EL (cell line): ENCODE measurements around the gene EXOC4.
"Not testable (repeated sequence)": the region's sequence is repeated elsewhere in the genome, so short reads cannot be mapped to it uniquely, and the experiment has no call there.

ENCODE experiments used
- DNase-seq: peaks from one replicate; pipeline ENCODE4 v3.0.0-alpha.2; 2016

The EXOC4 gene

DNA sequence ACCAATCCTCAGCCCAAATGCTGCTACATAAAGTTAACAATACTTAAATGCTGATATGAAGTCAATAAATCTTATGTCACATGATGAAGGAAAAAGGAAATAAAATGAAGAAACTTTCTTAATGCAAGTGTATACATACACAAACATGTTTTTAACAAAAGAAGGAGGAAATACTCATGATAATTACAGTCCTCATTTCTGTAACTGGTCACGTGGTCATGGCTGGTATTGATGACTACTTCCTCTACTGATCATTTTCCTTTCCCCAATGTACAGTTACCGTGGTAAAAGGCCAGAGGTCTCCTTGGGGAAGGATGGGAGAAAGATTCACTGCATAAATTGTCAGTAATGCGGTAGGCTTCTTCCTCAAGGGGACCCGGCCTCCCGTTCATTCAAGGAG lies 390.8 kb downstream of the EXOC4 start:
- DNase-seq: not testable (repeated sequence)

DNA sequence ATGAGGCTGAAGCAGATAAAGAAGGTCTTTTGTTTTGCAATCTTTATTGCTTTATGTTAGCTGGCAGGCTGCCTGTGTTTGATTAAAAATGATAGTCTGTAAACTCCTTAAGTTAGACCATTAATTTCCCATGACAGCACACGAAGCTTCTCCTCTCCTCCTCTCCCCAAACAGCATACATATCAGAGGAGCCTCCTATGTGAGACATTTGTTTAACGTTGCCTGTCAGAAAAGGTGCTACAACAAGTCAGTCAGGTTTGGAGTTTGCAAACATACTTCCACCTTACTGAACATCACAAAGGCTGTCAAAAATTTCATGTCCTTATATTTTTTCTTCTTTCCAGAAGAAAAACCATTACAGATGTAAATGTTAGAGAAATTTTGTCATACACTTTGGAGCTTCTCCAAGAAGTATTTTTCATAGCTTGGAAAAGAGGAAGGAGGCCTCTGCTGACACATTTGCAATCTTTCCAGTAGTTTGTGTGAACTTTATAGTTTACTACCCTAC lies 393.1 kb downstream of the EXOC4 start:
- DNase-seq: peak; percentile 22

DNA sequence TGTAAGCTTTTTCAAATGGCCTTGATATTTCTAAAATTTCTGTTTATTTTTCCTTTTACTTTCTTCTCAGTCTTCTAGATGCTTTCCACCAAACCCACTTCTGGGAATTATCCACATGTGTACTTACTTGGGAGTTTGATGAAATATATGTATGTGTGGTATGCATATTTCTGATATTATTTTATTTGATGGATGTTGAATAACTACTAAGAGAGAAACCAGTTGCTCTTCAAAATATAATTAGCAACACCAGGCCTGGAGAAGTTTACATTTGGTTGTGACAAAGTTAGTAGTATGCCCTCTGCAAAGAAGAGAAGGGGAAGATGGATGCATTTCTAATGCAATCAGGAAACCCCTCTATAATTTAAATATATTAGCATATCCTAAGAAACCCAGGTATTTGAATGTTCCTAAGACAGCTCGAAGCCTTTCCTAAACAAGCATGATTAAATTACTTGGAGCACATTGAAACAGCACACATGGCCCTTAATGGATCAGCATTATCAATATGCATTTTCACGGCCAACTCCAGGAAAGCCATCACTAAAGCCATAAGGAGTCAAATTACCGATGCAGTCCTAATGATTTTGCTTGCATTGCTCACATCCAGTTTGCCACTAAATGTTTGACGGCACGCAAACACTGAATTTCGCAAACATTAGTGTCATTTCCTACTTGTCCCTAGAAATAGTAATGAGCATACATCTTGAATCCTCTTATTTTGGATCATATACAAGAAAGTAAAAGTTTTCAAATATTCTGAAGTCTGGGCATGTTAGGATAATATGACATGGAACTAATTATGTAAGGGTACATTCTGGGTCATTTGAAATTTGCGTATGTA lies 393.8 kb downstream of the EXOC4 start:
- no peak for DNase-seq

DNA sequence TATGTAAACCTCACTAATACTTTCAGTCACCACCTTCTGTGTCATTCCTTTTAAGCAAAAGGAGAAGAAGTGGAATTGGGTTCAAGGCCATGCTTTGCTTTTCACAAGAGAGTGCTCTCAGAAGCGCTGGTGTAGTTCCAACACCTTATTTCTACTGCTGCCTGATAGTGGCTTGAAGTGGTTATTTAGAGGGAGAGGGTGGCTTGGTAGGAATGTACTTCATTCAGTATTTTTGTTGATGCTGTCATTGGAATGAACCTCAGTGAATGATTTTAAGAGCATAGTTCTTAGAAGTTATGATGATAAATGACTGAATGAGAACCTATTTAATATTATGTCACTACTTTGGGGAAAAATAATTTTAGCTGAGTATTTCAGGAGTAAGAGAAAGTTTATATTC lies 396.7 kb downstream of the EXOC4 start:
- peak; percentile 12 for DNase-seq

DNA sequence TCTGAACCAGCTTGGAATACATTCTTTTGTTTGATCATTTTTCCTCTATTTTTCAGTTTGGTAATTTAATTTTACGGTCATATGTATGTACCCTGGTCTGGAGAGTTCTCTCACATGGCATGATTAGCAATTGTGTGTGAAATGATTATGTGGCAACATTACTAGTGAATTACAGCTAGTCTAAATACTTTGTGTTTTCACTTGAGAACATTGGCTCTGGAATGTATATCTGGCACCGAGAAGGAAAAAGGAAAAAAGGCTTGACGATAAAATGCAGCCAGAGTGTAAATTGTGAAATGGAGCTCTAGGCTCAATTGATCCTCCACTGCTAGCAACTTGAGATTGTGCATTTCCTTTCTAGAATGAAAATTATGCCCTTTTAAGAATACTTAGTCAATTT lies 397.2 kb downstream of the EXOC4 start:
- peak; percentile 18 for DNase-seq

DNA sequence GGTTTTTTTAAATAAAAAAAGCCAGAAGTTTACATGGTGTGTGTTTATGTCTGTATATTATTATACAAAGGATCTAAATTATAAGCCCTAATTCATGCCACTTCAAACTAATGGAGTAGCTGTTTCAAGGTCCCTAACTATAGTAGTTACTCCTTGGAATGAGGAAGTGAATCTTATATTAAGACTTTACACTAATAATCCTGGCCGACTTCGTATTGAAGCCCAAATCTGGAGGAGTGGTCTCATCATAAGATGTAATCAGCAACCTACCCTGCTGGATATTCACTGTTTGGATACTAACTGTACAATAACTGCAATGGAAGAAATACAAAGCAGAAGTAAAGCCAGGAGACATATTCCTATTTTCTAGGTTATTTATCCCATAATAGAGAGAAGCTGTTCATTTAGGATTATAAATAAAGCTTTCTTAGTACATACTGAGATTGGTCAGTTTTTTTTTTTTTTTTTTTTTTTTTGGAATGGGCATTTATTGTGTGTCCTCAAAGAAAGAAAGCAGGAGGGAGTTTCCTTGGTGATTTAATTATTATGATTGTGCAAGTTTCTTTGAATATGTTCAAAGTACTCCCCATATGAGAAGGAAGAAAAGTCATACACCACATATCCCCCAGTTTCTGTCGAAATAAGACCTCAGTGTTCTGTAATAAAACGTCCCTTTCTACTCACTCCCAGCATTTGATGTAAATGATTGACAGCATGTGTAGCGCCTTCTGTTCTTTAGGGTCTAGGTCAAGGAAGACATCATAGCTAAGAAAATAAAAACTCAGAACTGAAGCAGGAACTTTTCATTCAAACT lies 397.8 kb downstream of the EXOC4 start:
- DNase-seq: no peak

DNA sequence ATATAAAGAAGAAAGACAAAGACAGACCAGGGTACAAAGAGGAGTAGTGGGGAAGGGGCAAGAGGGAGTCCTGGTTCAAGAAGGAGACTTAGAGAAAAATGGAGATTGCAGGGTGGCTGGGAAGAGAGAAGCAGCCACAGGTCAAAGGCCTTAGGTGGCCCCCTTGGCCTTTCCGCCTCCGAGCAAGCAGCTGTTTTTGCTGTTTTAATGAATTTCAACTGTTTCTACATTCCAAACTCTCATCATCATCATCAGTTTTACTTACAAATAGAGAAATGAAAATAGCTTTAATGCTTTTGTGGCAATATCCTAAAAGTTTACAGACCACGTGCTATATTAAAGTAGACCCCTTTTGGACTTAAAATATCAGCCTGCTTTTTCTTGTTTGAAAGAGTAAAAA lies 399.7 kb downstream of the EXOC4 start:
- no peak for DNase-seq

DNA sequence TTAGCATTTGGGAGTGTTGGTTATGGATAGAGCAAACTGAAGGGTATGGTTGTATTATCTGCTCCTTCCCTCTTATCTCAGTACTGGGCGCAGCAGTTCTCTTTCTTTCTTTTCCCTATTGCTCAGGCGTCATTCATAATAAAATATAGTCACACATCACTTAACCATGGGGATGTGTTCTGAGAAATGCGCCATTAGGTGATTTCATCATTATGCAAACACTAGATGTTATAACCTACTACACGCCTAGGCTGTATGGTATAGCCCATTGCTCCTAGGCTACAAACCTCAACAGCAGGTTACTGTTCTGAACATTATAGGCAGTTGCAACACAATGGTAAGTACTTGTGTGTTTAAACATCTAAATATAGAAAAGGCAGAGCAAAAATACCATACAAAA lies 401.7 kb downstream of the EXOC4 start:
- no peak for DNase-seq

DNA sequence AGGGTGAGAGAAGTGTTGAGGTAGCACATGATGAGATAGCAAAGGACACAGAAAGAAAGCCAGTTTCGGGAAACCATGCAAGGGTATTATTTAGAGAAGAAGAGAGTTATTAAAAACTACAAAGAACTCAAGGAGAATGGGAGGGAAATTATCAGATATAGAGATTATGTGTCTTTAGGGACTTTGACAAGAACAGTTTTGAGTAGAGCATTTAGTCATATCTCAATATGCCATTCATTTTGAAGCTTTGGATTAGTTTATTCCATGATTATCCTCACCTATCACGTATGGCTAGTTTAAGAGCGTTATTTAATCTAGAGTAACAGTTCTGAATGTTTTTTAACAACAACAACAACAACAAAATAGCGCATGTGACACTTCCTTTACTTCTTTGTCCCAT lies 409.4 kb downstream of the EXOC4 start:
- DNase-seq: no peak

DNA sequence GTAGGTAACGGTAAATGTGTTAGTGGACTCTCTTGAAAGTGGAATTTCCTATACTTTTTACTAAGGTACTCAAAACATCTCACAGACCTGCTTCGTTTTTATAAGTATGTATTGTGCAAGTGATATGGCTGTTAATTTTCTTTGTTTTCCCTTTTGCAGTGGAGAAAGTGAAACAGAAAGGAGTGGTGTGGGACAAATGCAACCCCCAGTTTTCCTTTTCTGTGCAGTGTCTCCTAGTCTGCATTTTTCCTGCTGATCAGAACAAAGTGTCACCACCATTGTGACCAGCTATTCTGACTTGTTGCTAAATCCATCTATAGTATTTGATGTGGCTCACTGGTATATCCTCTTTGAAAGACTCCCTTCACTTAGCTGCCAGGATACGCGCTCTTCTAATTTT lies 410.0 kb downstream of the EXOC4 start:
- DNase-seq: no peak

DNA sequence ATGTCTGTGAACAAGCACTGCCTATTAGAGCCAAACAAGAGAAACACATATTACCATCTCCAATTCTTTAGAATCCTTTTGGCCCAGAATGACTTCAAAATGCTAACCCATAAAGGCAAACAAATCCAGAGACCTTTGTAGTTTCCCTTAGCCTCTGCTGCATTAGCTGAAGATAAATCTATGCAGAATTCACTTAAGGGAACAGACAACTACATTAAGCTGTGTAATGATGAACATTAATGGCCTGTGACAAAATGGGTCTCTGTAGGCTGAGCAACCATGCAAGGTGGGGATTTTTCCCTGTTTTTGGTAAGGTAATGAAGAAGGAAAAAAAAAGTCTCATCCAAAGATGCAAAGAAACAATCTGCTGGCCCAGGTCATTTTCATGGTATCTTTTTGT lies 411.6 kb downstream of the EXOC4 start:
- DNase-seq: no peak

DNA sequence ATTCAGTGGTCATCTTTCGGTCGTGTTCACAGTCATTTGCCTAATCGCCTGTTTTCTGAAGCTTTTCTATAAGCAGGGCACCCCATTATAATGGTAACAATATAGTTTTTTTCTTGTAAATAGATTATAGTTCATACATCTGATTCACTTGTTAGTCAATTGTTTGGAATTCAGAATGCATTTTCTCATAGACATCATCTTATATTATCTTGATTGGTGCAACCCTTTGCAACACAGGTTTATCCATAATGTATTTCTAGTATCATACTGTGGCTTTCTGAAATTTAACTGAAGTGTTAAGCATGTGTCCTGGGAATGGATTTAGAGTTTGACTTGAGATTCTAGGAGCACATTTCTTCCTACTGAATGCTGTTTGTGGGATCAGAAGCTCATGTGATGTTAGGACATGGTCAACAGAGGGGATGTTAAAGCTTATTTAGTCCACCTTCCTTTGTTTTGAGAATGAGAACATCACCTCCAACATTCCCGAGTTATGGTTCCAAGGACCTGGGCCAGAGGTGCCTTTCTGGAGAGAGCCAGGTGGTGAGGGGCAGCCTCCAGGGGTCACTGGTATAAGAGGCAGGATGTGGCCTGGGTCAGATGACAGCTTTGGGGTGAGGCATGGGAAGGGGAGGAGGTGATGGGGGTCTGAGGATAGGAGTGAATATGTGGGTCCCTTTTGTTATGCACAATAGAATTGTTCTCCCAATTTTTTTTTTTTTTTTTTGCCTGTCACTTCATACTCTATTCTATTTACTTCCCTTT lies 415.6 kb downstream of the EXOC4 start:
- DNase-seq: peak; percentile 31

DNA sequence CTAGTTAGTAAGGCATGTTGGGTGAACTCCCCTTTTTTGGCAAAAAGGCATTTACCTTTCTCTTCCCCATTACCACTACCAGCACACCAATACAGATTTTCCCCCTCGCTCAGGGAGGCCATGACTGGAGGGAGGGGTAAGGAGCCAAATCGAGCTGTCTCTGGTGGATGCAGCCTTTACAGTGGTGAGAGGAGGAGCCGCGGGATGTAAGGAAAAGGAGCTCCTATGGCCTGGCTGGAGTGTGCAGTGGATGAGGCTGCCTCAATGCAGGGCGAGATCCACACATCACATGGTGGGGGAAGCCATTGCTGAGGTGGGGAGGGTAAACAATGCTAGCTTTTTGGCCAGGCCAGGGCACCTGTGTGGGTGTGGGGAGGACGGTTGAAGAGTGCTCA lies 416.2 kb downstream of the EXOC4 start:
- no peak for DNase-seq

DNA sequence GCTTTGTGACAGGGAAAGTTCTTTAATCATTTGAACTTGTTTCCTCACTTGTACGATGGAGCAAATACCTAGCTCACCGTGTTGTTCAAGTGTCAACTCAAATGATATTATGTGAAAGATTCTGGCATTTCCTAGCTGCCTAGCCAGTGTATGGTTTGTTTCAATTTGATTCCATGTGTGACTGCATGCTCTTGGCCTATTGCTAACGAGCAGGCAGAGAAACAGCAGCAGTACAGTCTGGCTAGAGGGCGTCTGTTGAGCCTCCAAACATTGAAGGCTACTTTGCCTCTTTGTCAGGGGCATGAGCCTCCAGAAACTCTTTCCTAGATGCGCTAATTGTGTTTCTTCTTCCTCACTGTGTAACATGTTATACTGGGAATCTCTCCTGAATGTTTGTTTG lies 417.4 kb downstream of the EXOC4 start:
- no peak for DNase-seq

DNA sequence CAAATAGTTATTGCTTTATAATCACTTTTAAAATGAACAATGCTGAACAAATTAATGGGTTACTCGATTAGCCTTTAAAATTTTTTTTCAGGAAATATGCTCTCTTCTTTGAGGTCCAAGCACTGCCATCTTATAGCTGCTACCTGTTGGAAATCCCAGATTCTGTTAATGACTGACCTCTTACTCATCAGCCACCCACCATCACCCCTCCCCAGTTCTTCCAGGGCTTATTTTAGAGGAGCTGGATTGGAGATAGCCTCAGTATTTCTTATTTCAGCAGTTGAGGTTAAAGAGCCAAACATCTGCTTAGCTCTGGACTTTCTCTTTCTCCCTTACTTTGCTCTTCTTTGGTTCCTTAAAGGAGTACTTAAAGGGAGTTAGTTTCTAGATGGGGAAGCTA lies 420.0 kb downstream of the EXOC4 start:
- no peak for DNase-seq

DNA sequence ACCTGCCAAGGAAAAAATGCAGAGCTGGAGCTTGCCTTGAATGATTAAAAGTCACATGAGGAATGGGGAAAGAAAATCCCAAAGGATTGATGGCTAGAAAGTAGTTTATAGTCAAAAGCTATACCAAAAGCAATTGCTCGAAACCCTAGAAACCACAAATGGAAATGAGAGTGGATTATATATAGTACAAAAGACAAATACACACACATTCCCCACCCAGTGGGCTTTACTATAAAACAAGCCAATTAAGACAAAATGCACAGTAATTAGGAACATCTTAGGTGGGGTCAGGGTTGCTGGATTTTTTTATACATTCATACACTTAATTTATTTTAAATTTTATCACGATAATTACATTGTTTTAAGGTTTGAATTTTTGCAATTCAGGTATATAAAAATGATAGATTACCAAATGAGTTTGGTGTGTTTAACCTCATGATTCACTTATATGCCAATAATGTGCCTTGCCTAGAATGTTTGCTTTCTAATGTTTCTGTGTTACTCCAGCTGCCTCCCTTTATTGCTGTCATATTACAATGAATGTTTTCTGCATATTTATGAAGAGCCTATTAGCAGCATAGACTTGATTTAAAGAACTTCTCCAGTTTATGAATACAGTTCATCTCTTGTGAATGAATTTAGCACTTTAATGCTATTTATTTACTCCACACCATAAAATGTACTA lies 421.3 kb downstream of the EXOC4 start:
- no peak for DNase-seq

DNA sequence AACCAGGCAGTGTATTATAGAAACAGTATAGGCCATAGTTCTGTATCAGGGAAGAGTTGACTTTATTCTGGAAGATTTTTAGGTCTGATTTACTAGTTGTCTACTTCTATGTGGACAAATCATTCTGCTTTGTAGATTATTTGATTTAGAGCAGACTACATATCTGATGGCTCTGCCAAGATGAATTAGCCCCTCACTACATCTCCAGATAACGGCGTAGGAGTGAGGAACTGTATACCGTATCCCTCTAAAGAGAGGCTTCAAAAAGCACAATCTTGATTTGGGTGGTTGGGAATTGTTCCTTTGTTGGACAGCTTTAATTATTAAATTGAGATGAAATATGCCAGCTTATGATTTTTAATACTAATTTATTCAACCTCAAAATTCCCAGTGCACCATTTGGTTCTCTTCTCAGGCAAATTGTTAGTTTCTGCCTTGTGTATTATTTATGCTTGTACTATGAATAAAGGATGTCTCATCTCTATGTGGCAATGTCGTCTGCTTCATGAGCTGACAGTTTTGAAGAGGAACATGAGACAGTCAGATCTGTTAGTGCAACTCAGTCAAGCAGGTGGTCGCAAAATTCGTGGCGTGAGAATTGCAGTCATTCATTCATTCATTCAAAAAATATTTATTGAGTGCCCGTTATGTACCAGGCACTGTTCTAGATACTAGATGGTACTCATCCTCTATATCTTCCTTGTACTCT lies 422.8 kb downstream of the EXOC4 start:
- DNase-seq: no peak

DNA sequence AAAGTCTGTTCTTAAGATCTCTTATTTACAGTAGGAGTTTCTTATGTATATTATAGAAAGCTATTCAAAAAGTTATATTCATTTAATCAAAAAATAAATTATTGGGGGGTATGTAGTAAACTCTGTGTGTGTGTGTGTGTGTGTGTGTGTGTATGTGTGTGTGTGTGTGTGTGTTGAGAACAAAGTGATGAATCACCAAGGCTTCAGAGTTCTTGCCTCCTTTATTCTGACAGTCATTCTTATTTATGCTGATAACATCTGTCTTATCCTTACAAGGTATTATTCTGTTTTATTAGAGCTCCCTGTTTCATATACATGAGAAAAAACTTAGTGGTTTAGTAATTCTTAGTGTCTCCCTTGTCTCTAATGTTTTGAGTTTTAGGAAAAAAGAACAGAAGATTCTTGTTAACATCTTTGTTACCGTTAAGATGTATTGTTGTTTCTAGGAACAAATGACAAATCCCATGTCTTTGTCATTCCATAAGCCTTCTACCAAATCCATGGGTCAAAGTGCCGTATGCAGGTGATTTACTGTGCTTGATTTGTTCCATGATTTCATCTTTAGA lies 424.0 kb downstream of the EXOC4 start:
- DNase-seq: peak; percentile 3

DNA sequence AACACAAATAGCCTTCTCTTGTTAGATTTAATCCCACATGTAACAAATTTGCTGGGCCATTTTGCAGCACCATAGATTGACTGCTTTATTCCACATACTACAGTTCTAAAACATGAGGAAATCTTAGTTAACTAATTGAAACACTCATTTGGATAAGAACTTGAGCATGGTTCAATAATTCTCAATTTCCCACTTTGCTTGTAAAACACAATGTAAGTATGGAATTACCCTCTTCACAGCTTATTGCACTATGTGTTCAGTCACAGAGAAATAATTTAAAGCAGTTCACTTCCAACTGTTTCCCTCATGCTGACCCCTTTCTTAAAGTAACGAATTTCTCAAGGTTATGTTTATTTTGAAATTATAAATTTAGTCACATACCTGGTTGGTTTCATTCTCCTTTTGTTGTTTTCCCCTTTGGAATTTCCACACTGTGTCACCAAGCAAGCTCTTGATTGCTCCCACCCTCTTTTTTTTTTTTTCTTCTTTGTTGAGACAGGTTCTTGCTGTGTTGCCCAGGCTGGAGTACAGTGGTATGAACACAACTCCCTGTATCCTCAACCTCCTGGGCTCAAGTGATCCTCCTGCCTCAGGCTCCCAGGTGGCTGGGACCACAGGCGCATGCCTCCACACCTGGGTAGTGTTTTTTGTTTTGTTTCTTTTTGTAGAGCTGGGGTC lies 425.4 kb downstream of the EXOC4 start:
- DNase-seq: no peak

DNA sequence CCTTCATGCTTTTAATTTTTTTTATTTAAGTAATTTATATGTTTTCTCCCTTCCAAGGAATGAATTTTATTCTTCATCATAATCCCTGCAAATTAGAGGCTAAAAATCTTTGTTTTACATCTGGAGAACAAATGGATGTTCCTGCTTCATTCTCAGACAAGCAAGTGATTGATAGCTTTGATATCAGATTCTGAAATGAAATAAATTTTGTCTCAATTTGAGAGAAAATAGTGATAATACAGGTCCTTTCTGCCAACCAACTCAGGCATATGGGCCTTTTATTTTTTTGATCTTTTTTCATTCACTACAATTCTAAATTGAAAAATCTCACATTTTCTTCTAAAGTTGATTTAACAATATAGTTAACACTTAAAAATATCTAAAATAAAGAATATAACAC lies 427.1 kb downstream of the EXOC4 start:
- DNase-seq: no peak

DNA sequence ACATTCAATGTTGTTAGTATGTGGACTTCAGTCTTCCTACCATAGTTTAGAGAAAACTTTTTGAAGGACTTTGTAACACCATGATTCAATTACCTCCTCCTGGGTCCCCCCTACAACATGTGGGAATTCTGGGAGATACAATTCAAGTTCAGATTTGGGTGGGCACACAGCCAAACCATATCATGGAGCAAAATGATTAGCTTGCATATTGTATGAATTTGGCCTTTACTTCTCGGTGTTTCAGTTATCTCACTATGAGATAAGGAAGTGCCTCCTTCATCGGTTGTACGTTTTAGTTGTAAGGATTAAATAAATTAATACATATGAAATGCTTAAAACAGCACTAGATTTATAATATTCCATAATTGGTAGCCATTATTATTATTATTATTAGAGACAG lies 428.7 kb downstream of the EXOC4 start:
- no peak for DNase-seq
